BJ (cell line): ENCODE data around the gene TCTN1. TPM values are rescaled to one million over a fixed set of nuclear protein-coding genes. Genes with fewer than 3 reads are reported as not detected.

ENCODE experiments used
- CTCF ChIA-PET: fragments of 350-600 bp; formaldehyde crosslinking; extraction: SDS; loops from one replicate; lab custom pipeline; 2021; ENCODE audit warnings: antibody characterized with exemption, inconsistent platforms; lab: Yijun Ruan, JAX
- POLR2A ChIA-PET: fragments of 300-600 bp; sonication (Branson Sonifier 250); formaldehyde crosslinking; extraction: SDS; loops from one replicate; lab custom pipeline; 2021; ENCODE audit warnings: antibody characterized with exemption; lab: Charles Lee
- DNase-seq: peaks from one replicate; pipeline ENCODE4 v3.0.0-alpha.2; 2011; ENCODE audit warnings: low read depth
- H3K27me3 ChIP-seq: 2 replicates; pipeline ENCODE4 v1.6.0; 2011; ENCODE audit warnings: low read length; ENCODE audit not compliant: control insufficient read depth, insufficient read depth
- H3K36me3 ChIP-seq: 2 replicates; pipeline ENCODE4 v1.5.1; 2011; ENCODE audit warnings: low read length; ENCODE audit not compliant: control insufficient read depth, insufficient read depth
- H3K4me3 ChIP-seq: 2 replicates; pipeline ENCODE4 v1.5.1; 2011; ENCODE audit warnings: low read depth, mild to moderate bottlenecking, control low read depth, low read length
- polyA plus RNA-seq: library from polyadenylated mRNA; depleted of rRNA; stranded (reverse); fragments of >200 nt; gene quantifications from 2 replicates; pipeline ENCODE4 v1.2.3, GENCODE V29; 2011
- TF ChIP-seq, protein P1 (sequence below): IDR thresholded peaks from 2 replicates; pipeline ENCODE4 v1.5.1; 2011; ENCODE audit warnings: low read depth, mild to moderate bottlenecking, control low read depth, inconsistent platforms, low read length, moderate library complexity; ENCODE audit not compliant: insufficient read depth

The TCTN1 gene
- polyA plus RNA-seq, 1 experiment: 34.1 TPM

DNA sequence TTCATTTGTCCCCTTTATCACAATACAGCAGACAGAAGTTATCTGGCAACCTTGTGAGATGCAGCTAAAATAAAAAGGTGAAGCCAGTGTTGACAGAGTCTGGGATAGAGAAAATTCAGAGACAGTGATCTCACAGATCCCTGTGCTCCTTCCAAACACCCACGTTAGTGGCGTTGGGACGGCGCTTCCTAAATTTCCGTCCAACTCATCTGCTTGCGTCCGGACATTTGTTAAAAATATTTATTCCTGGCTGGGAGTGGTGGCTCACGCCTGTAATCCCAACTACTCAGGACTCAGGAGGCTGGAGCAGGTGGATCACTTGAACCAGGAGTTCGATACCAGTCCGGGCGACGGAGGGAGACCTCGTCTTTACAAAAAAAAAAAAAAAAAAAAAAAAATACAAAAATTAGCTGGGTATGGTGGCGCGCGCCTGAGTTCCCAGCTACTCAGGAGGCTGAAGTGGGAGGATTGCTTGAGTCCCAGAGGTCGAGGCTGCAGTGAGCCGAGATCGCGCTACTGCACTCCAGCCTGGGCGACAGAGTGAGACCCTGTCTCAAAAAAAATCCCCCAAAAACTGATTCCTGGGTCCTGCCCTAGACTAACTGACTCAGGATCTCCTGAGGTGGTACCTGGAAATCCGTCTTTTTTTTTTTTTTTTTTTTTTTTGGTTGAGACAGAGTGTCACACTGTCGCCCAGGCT is 708 bp upstream of the TCTN1 start:
- Histone ChIP-seq H3K27me3 (no peaks in the 10 kb centered on the region), H3K36me3 (no peaks in the 10 kb centered on the region), H3K4me3 (peak overlapping the region; percentile 69)
- TF ChIP-seq, protein P1, sequence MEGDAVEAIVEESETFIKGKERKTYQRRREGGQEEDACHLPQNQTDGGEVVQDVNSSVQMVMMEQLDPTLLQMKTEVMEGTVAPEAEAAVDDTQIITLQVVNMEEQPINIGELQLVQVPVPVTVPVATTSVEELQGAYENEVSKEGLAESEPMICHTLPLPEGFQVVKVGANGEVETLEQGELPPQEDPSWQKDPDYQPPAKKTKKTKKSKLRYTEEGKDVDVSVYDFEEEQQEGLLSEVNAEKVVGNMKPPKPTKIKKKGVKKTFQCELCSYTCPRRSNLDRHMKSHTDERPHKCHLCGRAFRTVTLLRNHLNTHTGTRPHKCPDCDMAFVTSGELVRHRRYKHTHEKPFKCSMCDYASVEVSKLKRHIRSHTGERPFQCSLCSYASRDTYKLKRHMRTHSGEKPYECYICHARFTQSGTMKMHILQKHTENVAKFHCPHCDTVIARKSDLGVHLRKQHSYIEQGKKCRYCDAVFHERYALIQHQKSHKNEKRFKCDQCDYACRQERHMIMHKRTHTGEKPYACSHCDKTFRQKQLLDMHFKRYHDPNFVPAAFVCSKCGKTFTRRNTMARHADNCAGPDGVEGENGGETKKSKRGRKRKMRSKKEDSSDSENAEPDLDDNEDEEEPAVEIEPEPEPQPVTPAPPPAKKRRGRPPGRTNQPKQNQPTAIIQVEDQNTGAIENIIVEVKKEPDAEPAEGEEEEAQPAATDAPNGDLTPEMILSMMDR: no peak
- no peak for DNase-seq
- CTCF ChIA-PET: interaction anchor here (1.3 to 3.9 kb wide), 4 partner anchors 12 to 275 kb away, joined by 3 to 28 read pairs (median 6); partner anchors contain the start of gene FAM216A
- POLR2A ChIA-PET: no interaction called here

DNA sequence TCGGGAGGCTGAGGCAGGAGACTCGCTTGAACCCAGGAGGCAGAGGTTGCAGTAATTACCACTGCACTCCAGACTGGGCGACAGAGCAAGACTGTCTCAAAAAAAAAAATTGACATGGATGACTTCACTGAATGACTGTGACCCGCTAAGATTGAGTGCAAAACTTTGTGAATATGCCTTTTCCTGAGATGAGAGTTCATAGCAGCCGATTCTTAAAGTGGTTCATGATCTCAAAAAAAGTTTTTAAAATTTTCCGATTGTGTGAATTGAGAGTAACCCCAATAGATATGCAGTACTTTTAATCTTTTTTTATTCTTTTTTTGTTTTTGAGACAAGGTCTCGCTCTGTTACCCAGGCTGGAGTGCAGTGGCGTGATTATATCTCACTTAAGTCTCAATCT is 1.2 kb downstream of the TCTN1 start:
- DNase-seq: no peak
- no peak overlapping the region for H3K4me3 ChIP-seq
- TF ChIP-seq, protein P1: no peak
- no peaks in the 10 kb centered on the region for H3K36me3 ChIP-seq
- CTCF ChIA-PET: interaction anchor here (0.7 to 2.5 kb wide), 3 partner anchors 102 to 273 kb away, joined by 3 to 8 read pairs (median 6); no protein-coding TSS in a partner anchor
- no peaks in the 10 kb centered on the region for H3K27me3 ChIP-seq
- POLR2A ChIA-PET: no interaction called here

DNA sequence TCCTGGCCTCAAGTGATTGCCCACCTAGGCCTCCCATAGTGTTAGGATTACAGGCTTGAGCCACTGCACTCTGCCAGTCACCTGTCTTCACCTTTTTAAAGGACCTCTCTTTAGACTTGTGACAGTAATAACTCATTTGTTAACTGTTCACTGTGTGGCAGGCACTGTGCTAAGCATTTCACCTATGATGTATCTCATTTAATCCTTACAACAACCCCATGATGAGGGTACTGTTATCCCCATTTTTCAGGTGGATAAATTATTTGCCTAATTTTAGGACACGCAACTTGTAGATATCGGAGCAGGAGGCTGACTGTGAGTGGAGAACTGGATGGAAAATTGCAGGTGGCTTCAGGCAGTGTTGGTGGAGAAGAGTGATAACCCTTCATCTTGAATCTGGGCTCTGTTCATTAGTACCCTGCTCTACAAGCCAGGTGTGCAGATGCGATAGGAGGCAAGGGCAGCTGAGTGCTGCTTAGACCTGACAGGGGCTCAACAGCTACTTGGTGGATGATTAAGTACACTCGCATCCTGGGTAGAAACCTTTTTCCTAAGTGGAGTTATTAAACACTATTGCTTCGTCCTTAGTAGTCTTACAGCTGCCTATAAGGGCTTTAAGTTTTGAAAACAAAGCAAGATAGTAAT is 2.7 kb downstream of the TCTN1 start:
- POLR2A ChIA-PET: no interaction called here
- CTCF ChIA-PET: no interaction called here
- no peak overlapping the region for H3K4me3 ChIP-seq
- no peaks in the 10 kb centered on the region for H3K27me3 ChIP-seq
- TF ChIP-seq, protein P1: no peak
- no peaks in the 10 kb centered on the region for H3K36me3 ChIP-seq
- DNase-seq: no peak

DNA sequence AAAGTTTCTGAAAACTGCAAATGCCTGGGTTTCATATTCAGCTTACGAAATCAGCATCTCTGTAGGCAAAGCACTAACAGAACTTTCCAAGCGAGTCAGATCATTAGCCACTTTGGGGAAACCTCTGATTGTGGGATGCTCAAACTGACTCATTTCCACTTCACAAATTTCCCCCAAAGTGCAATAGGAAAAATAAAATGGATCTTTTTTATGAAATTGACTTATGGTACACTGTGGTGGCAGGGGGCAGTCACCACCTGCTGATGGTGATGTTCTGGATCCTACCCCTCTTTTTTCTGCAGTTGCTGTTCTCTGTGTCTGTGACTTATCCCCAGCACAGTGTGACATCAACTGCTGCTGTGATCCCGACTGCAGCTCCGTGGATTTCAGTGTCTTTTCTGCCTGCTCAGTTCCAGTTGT is 5.6 kb downstream of the TCTN1 start:
- TF ChIP-seq, protein P1: no peak
- DNase-seq: no peak
- CTCF ChIA-PET: interaction anchor here (0.8 kb wide), 1 partner anchor 276 kb away, joined by 4 read pairs; no protein-coding TSS in a partner anchor
- POLR2A ChIA-PET: no interaction called here
- Histone ChIP-seq H3K27me3 (no peaks in the 10 kb centered on the region), H3K36me3 (no peaks in the 10 kb centered on the region), H3K4me3 (no peak overlapping the region)

DNA sequence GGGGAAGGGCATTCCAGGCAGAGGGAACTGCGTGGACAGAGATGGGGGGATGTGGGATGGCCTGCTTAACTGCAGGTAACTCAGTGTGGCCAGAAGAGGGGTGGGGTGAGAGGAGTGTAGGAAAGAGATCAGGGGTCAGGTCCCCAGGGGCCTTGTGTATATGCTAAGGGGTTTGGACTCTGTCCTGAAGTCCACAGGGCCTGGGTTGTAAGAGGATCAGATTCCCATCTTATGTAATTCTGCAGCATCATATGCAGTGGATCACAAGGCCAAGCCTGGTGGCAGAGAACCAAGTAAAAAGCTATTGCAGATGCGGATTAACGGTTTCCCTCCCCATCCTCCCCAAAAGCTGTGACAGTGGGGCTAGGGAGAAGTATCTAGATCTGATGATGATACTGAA is 8.7 kb downstream of the TCTN1 start:
- no peaks in the 10 kb centered on the region for H3K27me3 ChIP-seq
- CTCF ChIA-PET: no interaction called here
- no peak overlapping the region for H3K4me3 ChIP-seq
- no peaks in the 10 kb centered on the region for H3K36me3 ChIP-seq
- TF ChIP-seq, protein P1: no peak
- POLR2A ChIA-PET: no interaction called here
- DNase-seq: no peak
